Measurements from ENCODE around the gene MAEA.

GRCh38 chr4:1246901-1247863 lies 42.5 kb upstream of the MAEA start:
- no peak for TF ChIP-seq CTCF (IDR thresholded peaks at IDR 0.05; ENCODE audit: low read length)
- TF ChIP-seq EZH2 (IDR thresholded peaks at IDR 0.05; ENCODE audit: borderline replicate concordance, low read length) = no peak

Measured in OCI-LY1 (cell line).